ENCODE results near the gene CELF4.

CELF4 gene

DNA sequence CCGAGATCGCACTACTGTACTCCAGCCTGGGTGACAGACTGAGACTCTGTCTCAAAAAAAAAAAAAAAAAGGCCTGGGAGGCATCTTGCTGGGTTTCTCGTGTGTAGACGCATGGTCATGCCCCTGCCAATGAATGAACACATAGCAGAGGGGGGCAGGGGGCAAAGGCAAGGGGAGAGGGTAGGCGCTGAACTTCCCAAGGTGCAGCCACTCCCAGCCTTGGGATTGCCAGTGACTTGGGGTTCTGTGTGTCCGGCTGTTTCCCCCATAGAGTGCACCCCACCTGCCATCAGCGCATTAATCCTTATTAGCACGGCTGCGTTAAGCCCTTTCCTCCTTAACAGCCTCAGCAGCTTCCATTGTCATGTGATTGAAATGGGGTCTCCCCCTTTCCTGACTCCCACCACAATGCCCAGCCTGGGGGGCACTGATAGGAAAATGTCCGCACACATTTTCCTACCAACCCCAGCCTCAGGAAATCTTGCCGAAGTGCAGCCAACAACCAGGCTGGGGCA is 225.8 kb downstream of the CELF4 start:
- DNase-seq: no peak

DNA sequence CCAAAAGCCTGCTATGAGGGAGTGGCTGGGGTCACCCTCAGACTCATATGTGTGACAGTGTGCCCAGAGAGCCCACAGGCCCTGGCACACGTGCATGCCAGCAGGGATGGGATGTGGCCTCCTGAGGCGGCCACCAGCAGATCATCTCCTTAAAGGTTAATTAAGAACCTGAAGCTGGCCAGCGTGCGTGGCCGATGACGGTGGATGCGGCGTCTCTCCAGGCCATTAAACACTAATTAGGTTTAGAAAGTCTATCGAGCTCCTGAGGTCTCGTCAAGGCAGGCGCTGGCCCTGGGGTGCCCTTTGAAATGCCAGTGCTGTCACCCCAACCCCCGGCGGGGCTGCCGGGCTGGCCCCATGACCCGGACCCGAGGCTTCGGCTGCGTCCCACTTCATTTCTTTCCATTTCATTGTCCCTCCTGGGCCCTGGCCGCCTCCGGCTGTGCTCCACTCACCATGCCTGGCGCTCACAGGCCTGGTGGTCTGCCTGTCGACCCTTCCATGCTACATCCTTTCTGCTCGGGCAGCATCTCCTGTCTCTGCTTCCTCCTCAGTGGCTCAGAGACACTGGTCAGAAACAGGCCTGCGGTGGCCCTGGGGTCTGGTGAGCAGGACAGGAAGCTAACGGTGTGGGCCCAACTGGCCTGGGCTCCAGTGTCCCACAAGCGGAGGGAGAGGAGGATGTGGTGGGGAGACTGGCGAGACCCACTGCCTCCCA is 228.9 kb downstream of the CELF4 start:
- no peak for DNase-seq

DNA sequence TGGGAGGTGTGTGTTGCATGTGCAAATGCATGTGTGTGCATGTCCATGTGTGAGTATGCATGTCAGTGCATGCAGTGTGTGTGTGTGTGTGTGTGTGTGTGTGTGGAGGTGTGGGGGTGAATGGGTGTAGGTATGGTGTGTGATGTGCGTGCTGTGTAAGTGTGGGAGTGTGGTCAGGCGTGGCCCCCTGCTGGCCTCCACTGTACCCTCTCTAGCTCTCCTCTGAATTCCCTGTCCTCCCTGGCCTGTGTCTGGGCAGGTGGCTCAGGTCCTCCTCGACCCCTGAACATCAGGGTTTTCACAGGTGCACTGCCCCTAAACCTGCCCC is 230.2 kb downstream of the CELF4 start:
- DNase-seq: no peak

DNA sequence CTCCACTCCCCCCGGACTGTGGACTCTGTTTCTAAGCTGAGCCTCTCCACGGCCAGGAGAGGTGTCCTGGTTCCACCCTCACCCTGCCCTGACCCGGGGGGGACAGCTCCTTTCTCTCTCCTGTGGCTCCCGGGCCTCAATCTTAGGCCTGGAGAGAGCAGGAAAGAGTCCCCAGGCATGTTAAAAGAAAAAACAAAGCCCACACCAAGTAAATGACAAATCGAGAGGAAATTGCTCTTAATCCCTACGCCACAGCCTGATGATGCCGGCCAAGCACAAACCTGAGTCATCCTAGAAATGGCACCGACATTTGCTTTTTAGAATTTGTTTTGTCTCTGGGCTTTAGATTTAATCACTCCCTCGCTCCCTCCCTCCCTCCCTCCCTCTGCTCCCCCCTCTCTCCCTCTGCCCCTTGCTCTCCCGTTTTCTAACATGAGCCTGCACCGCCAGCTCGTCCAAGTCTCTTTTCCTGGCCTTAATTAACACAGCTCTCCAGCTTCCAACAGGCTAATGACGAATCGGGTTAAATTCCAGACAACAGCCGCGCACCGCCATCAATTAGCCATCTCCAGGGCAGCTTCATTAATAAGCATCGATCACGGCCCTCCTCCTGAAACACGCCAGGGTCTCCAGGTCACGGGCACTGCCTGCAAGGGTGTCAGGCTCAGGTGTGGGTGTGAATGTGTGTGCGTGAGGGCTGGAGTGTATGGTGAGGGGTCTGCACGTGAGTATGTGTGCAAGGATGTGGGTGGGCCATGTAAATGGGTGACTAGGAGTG is 230.8 kb downstream of the CELF4 start:
- no peak for DNase-seq

DNA sequence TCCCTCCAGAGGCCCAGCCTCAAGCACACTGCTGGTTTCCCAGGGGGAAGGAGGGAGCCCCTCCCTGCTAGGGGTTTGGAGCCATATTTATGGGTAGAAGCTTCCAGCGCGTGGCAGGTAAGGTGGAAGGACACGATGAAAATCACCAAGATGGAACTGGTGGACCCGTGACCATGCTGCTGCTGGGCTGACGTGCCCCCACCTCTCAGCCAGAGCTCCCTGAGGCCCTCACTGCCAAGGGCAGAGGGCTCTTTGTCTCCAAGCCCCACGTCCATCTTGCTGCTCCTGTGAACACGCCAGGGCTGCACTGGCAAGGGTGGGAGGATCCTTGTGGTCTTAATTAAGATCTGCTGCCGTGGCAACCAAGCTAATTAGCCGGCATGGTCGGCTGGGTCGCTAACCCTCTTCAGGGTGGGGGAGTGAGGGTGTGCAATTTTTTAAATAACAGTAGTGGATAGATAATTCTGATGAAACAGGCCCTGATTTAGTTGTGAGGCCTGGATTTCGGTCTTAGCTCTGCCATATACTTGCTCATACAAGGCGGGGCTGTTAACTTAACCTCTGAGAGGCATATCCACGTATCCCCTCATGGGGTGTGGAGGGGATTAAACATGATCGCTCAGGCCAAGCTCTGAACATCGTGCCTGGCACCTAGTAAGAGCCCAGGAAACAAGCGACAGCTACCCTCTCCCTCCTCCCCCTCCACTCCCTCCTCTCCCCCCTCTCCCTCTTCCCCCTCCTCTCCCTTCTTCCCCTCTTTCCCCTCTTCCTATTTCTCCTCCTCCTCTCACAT is 232.8 kb downstream of the CELF4 start:
- DNase-seq: no peak

DNA sequence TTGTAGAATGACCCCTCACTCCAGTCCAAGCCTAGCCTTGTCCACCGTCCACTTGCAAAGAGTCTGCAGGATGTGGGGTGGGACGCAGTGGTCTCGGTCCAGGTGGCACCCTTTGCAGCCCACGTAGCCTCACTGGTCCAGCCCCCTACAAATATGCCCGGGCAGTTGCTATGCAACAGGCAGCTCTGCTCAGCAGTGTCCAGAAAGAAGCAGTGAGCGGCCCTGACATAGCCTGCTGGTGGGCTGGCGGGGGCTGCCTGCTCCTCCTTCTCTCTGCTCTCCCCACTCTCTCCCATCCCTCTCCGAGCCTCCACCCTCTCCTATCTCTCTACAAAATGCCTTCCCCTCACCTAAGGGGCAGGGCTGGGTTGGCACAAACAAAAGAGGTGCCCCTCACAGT is 233.4 kb downstream of the CELF4 start:
- no peak for DNase-seq

DNA sequence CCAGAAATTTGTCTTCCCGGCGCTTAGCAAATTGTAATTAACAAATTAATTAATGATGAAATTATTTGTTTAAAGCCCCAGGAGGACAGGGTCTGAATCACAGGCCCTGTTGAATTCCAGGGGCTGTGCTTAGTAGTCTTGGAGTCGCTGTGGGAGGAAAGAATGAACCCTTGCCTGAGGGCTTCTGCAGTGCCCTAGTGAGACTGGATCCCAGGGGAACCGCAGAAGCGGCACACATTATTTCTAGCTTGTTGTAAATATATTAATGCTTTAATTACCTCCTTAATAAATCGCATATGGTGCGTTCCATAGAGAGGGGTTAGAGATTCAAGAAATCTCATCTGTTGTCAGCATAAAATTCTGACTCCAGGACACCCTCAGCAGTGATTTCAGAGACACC is 235.4 kb downstream of the CELF4 start:
- no peak for DNase-seq

DNA sequence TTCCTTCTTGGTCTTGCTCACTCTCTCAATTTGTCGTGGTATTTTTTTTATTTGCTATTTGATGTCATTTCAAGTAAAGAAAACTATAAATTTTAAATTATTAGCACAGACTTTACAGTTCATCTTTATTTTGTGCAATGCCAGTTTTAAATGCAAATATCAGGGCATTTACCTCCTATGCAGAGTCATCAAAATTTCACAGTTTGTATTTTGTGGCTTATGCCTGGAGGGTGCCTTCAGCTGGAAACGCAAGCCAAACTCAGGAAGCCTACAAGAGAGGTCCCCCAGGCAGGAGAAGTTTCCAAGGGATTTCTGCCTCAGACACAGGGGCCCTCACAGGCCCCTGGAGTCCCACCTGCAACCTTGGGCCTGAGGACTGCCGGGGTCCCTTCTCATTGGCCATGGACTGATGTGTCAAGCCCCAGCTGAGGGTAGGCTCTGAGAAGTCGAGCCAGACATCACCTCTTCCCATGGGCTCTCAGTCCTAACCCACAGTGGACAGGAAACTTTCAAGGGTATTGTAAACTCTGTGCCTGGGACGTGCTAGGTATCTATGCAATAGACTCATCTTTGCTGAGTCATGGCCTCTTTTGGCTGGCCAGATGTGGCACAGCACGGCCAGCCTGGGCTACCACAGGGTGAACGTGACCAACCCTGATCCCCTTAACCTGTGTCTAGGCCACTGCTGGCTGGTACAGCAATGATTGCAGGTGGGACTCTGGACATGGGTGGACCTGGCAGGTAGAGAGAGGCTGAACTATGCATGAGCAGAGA is 236.5 kb downstream of the CELF4 start:
- DNase-seq: no peak

DNA sequence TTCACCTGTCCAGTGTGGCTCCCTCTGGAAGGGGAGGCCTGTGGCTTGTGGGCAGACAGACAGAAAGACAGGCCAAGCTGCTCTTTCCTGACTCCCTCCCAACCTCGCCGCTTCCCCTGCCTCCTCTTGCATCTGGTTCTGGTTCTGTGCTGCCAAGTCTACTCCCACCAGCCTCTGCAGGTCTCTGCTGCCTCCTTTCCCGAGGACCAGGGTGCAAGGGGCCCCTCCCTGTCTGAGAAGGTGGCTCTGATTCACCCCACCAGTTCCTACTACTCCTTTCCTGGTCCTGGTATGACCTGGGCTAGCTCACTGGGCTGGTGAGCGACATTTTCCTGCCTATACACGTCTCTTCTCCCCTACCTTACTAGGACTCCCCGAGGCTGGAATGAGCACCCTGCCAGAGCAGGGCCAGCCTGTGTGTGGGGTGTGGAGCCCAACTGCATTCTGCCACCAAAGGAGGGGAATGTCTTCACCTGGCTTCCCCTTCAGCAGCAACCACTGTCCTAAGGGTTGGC is 238.5 kb downstream of the CELF4 start:
- no peak for DNase-seq

DNA sequence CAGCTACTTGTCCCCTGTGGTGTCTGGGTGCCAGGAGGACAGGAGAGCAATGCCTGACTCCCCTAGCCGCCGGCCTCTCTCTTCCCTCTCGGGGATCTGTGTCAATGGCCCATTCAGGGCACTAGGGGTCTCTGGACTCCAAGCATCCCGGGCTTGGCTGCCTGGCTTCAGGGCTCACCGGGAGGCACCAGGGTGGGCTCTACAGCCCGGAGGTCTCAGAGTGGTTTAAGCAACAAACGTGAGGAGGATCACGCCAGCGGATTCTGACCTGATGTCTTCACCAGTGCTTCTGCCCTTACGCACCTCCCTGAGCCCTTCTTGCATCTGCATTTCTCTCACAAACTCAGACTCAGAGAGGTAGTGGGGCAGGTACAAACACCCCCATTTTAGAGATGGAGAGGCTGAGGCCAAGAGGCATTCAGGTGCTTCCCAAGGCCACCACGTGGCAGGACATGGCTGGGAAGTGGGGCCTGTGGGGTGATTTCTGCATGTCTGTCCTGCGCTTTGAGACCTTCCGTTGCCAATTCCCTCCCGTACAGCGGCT is 243.0 kb downstream of the CELF4 start:
- DNase-seq: peak; percentile 25 to 30

DNA sequence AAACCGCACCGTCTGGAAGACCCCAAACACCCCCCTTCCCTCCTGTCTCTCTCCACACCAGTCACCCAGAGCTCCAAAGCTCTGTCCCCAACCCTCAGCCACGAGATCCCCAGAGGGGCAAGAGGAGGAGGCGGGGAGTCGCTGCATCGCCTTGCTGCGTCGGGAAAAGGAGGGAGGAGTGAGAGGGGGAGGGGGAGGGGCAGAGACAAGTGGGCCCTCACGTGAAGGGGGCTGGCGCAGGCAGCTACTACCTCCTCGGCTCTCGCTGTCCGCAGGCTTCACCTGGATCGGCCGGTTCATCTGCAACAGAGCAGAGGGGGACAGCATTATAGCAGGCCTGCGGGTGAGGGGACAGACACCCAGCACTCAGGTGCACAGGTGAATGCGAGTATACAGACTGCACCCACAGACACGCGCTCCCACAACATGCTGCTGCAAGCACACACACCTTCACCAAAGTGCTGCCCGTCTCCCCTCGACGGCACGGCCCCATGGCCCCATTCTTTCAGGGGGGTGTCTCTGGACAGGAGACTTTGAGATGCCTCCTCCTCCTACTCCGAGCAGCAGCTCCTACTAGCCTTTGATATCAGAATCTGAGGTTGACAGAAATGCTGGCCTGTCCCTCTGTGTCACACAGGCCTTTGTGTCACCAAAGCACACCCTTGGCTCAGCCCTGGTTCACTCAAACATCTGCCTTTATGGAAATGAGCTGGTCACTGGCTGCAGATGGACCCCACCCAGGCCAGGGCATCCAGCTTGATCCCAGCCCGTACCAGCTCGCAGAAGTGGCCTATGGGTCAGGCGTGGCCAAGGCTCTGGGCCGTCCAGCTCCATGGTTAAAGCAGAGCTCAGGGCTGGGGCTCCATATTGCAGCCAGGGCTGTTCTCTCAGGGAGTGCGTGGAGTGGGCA is 243.8 kb downstream of the CELF4 start:
- DNase-seq: no peak

DNA sequence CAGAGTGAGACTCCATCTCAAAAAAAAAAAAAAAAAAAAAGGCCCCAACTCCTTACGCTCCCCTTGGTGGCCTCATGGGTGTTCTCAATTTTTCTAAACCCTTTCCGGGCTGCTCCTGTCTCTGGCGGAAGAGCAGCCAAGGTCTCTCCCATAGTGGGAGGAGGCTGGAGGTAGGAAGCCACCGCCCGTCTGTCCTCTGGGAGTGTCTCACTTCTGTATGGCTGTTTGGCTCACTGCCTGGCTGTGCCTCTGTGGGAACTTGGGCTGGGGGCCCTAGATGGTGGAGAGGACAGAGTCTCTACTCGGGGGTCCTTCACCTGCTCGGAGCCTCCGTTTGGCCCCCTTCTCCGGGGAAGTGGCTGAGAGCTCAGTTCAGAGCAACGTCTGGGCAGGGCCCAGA is 245.3 kb downstream of the CELF4 start:
- no peak for DNase-seq

DNA sequence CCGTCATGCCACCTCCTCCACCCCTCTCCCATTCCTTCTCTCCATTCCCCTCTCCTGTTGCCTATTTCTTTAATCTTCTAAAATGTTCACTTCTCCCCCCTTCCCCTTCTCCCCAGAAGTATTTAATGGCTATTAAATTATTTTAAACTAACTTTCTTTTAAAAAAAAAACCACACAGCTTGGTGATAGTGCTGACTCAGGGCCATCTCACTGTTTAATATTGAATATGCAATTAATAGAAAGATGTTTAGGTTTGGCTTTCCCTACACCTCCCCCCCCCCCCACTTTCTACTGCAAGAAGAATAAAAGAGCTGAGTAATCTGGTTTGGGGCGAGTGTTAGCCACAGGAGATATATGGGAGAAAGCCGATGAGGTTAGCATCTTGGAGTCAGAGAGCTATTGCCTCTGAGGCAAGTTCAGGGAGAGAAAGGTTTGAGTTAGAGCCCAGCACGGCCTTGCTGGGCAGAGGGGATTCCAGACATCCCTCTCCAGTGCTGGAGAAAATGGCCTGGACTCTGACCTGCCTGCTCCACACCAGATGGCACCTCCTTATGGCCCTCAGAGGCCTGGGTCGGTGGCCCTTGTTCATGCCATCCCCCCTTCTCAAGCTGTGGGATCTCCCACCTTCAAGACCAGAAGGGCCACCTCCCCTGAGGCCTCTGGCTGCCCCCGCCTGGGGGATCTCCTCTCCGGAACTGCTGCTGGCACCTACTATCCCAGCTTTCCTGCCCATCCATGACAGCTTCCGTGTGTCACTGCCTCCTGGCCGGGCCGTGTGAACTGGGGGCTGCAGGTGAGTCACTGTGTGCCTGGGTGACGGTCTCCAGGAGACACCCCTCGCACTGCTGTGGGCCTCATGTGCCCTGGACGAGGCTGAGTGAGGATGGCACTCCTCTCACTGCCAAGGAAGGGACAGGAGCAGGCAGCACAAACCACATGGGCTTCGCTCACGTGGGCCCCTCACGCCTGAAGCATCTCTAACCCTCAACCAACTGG is 246.9 kb downstream of the CELF4 start:
- no peak for DNase-seq

DNA sequence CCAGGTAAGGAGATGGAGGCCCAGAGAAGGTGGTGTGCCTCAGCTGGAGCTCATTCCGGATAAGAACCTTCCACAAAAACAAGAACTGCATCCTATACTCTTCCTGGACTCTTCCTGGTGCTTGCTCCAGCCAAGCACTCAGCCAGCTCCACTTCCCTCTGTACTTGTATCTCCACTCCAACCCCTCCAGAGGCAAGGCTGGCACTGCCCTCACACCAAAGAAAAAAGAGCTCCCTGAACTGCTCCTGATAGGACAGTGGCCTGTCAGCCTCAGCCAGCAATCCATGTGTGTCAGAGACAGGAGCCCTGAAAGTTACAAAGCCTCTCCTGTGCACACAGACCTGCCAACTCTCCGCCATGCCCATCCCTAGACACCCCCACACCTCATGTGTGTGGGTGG is 248.1 kb downstream of the CELF4 start:
- DNase-seq: no peak

DNA sequence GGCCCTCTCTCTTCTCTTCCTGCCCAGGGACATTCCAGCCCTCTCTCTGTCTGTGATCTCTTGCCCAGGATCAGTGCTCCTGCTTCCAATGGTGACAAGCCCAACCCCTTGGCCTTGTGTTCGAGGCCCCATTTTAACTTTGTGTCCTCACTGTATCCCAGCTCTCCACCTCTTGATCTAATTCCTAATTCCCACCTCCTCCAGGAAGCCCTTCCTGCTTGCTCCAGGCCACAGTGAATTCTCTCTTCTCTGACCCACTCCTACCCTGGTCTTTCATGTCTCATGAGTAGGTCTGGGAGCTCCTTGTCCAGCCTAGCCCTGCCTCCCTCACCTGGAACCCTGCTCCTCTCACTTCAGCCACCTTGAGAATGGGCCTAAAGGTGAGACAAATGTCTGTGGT is 249.1 kb downstream of the CELF4 start:
- no peak for DNase-seq

DNA sequence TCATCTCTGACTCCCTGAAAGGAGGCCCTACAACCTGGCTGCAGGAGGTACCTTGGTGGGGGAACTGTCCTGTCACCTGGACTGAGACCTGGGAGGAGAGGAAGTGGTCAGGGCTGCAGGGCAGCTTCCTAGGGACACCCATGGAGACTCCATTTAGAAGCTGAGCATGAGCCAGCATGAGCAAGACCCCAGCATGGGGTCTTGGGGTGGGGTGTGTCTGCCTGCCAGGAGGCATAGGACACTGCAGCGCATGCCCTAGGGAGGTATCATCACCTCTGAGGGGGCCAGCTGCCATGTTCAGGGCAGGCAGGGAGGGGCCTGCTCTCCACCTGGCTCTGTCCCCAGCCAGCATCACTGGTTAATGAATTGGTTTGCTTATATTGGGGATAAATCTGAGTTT is 249.7 kb downstream of the CELF4 start:
- no peak for DNase-seq

DNA sequence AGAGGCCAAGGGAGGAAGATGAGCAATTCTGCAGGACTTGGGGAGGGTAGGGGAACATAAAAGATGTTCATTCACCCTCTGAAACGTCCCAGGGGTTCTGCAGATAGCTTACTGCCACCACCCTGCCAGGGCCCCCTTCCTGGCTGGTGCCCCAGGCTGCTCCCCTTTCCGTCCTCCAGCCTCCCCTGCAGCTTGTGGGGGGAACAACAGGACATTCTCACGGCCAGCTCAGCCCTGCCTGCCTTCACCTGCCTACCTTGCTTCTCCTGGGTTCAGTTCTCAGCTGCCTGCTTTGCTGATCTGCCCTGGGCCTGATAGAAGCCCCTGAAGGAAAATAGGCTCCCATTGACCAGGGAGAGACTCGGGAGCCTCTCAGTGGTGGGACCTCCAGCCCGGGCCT is 251.1 kb downstream of the CELF4 start:
- DNase-seq: no peak

DNA sequence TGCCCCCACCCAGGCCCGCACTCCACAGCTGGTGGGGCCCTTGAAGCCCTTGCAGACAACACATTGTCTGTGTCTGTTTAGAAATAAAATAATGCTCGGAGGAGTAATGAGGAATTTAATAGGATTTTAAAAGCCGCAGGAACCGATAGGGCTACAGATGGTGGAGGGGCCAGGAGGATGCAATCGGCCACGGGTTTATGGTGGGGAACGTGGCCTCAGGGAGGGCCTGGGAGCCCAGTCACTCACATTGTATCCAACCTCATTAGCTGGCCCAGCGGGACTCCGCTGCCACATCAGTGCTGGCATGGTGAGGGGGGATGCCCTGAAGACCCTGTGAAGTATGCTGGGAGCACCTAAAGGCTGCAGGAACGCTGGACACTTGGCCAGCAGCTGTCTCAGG is 252.0 kb downstream of the CELF4 start:
- DNase-seq: no peak

DNA sequence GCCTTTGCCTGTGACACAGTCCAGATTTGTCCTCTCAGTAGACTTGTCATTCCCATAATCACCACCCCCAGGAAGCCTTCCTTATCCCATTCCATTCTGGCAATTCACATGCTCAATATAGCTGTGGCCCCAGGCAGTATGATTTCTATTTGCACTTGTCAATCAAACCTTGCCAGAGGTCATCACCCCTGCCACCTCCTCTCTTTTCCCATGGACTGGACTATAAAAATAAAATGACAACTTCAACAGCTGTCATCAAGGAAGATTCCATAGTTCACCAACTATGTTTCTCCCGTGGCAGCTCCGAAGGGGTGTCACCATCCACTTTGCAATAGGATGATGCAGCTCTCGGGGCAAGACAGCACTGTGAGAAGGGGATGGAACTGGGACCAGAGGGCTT is 255.7 kb downstream of the CELF4 start:
- no peak for DNase-seq

DNA sequence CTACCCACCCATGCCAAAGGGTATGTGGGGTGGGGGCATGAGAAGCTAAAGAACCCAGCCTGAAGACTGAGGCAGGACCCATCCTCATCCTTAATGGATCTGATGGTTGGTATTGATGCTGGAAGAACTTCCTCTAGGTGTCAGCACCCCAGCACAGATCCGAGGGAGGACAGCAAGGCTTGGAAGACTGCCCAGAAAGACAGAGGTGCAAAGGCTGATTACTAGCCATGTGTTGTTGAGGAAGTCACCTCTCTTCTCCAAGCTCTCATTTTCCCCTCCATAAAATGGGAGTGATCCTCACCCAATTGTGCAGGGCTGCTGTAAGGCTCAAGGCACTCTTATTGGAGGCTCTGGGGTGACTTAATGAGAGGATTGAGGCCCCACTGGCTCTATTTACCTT is 256.5 kb downstream of the CELF4 start:
- DNase-seq: peak in 1 of 2 experiments; percentile 24

Data from NCI-H2081 (cell line).